Calu3 (cell line): ENCODE measurements around the gene CIPC. TPM values are rescaled to one million over a fixed set of nuclear protein-coding genes. Genes with fewer than 3 reads are reported as not detected.

ENCODE experiments used
- BruUV-seq: library from RNA; stranded (reverse); fragments of 400-500 nt; replicated peaks from 2 replicates; lab custom pipeline; 2021; lab: Mats Ljungman, UMichigan
- CTCF ChIA-PET: fragments of 300-600 bp; sonication (Branson Sonifier 250); formaldehyde crosslinking; loops from one replicate; lab custom pipeline; 2022; ENCODE audit warnings: antibody characterized with exemption; lab: Charles Lee
- DNase-seq: peaks from one replicate; pipeline ENCODE4 v3.0.0; 2022
- H3K27ac Mint-ChIP-seq: one replicate; pipeline ENCODE4 v1.8.0; 2022; ENCODE audit warnings: mixed read lengths; ENCODE audit not compliant: unreplicated experiment
- H3K27me3 Mint-ChIP-seq: one replicate; pipeline ENCODE4 v1.8.0; 2022; ENCODE audit warnings: mixed read lengths; ENCODE audit not compliant: unreplicated experiment
- H3K36me3 Mint-ChIP-seq: one replicate; pipeline ENCODE4 v1.8.0; 2022; ENCODE audit warnings: mild to moderate bottlenecking, moderate library complexity, mixed read lengths; ENCODE audit not compliant: insufficient read depth, unreplicated experiment
- H3K4me1 Mint-ChIP-seq: one replicate; pipeline ENCODE4 v1.8.0; 2022; ENCODE audit warnings: mild to moderate bottlenecking, low read depth, mixed read lengths; ENCODE audit not compliant: unreplicated experiment
- H3K4me3 Mint-ChIP-seq: one replicate; pipeline ENCODE4 v1.8.0; 2022; ENCODE audit warnings: mild to moderate bottlenecking, low read depth, moderate library complexity, mixed read lengths; ENCODE audit not compliant: unreplicated experiment
- H3K9me3 Mint-ChIP-seq: one replicate; pipeline ENCODE4 v1.8.0; 2022; ENCODE audit warnings: low read depth, mixed read lengths; ENCODE audit not compliant: unreplicated experiment
- intact Hi-C: fragments of 100-400 bp; cut with micrococcal nuclease; formaldehyde crosslinking; loops from one replicate; pipeline ENCODE4 v1.10.0; 2022; ENCODE audit not compliant: unreplicated experiment
- total RNA-seq: library from RNA; stranded (reverse); gene quantifications from 2 replicates; pipeline ENCODE4 v1.2.3, GENCODE V29; 2022
- TF ChIP-seq, protein P1 (sequence below): fragments of 200-600 bp; IDR thresholded peaks from one replicate; pipeline ENCODE4 v1.8.0; 2022; ENCODE audit warnings: antibody characterized with exemption; ENCODE audit not compliant: unreplicated experiment

The CIPC gene
- total RNA-seq, 1 experiment from 2014 or later = 16.5 TPM

DNA sequence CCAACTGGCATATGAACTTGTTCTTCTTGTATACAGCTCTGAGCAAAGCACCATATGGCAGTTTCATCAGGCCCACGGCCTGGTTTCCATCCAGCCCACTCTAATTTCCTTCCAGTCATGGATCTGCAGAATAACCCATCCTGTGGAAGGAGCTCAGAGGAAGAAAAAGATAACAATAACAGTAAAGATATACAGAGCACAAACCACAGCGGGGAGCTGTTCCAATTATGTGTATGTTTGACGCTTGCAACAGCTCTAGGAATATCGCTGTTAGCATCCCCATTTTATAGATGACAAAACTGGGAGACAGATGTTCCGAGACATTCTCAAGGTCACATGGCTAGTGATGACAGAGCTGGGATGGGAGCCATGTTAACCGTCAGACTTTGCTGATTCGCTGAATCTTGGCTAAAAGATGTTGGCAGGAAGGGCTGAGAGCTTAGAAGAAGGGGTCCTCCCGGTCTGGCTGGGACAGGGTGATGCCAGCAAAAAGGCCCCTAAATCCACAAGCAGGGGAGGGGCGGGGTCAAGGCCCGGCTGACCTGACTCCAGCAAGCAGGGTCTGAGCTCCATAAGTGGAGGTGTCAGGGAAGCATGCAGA, 34.4 kb upstream of the CIPC start:
- TF ChIP-seq, protein P1, sequence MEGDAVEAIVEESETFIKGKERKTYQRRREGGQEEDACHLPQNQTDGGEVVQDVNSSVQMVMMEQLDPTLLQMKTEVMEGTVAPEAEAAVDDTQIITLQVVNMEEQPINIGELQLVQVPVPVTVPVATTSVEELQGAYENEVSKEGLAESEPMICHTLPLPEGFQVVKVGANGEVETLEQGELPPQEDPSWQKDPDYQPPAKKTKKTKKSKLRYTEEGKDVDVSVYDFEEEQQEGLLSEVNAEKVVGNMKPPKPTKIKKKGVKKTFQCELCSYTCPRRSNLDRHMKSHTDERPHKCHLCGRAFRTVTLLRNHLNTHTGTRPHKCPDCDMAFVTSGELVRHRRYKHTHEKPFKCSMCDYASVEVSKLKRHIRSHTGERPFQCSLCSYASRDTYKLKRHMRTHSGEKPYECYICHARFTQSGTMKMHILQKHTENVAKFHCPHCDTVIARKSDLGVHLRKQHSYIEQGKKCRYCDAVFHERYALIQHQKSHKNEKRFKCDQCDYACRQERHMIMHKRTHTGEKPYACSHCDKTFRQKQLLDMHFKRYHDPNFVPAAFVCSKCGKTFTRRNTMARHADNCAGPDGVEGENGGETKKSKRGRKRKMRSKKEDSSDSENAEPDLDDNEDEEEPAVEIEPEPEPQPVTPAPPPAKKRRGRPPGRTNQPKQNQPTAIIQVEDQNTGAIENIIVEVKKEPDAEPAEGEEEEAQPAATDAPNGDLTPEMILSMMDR = no peak

DNA sequence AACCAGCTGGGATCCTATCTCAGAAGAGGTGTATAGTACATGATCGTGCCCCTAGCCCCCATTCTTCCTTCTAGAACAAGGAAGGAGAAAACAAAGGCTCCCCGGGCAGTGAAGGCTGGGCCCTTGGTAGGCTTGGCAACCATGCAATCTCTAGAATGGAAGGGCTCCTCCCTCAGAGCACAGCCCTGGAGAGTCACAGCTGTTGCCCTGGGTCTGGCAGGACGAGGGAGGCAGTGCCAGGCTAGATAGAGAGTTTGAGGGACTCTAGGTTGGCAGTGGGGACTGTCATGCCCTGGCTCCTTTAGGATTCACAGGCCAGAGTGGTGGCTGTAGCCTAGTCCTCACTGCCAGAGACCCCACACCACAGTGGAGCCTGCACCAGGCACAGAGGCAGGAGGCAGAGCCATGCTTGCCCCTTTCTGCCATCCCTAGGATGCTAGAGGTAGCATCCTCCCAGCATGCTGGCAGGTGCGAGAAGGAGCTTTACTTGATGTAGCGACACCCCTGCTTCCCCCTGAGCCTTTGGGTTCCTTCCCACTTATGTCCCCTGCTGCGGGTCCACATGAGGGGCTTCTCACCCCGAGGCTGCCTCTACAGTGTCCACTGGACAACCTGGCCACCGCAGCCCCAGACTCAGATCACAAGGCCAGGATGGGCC, 33.4 kb upstream of the CIPC start:
- CTCF ChIA-PET = interaction anchor here (0.5 to 1.3 kb wide), 3 partner anchors 41 to 117 kb away, joined by 3 read pairs; no protein-coding TSS in a partner anchor
- H3K27me3 Mint-ChIP-seq = no peaks in the 10 kb centered on the region
- DNase-seq = no peak
- H3K4me1 Mint-ChIP-seq = peaks cover 17% of the 10 kb centered on the region
- intact Hi-C loops = no loop called here
- no peak overlapping the region for H3K4me3 Mint-ChIP-seq
- BruUV-seq = no TSS peak
- H3K9me3 Mint-ChIP-seq = no peaks in the 10 kb centered on the region
- TF ChIP-seq, protein P1 = no peak
- no peak overlapping the region for H3K27ac Mint-ChIP-seq
- no peaks in the 10 kb centered on the region for H3K36me3 Mint-ChIP-seq

More for the DNA sequence above, 34.4 kb upstream of the CIPC start:
- H3K36me3 Mint-ChIP-seq = no peaks in the 10 kb centered on the region
- BruUV-seq = no TSS peak
- H3K27ac Mint-ChIP-seq = no peak overlapping the region
- no peak for DNase-seq
- CTCF ChIA-PET = interaction anchor here (0.5 to 1.3 kb wide), 5 partner anchors 35 to 145 kb away, joined by 3 read pairs; no protein-coding TSS in a partner anchor
- no peaks in the 10 kb centered on the region for H3K9me3 Mint-ChIP-seq
- H3K4me3 Mint-ChIP-seq = no peak overlapping the region
- H3K27me3 Mint-ChIP-seq = no peaks in the 10 kb centered on the region
- intact Hi-C loops = no loop called here
- peaks cover 24% of the 10 kb centered on the region for H3K4me1 Mint-ChIP-seq

DNA sequence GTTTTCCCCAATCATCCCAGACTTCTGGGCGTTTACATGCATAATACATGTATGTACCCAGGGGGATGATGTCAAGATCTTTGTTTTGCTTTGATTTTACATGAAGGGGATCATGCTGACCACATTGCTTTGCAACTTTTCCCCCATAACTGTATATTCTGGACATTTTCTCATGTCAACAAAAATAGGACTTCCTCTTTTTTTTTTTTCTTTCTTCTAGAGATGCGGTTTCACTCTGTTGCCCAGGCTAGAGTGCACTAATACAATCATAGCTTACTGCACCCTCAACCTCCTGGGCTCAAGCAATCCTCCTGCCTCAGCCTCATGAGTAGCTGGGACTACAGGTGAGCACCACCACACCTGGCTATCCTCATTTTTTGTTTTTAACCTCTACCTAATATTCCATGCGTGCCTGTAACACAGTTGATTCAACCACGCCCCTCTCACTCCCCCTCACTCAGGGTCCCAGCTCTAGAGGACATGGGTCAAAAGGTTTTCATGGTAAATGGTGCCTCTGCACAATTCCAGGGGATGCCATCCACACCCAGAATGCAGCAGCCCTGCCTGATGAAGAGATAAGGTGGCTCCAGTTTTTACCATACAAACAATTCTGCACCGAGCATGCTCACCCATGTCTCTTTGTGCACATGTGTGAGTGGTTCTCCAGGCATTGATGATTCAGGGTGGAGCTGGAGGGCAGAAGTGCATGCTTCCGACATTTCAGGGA, 32.0 kb upstream of the CIPC start:
- peaks cover 4% of the 10 kb centered on the region for H3K36me3 Mint-ChIP-seq
- H3K4me3 Mint-ChIP-seq = no peak overlapping the region
- CTCF ChIA-PET = no interaction called here
- no peak for DNase-seq
- no peak overlapping the region for H3K27ac Mint-ChIP-seq
- H3K27me3 Mint-ChIP-seq = no peaks in the 10 kb centered on the region
- H3K4me1 Mint-ChIP-seq = peaks cover 16% of the 10 kb centered on the region
- intact Hi-C loops = no loop called here
- no peaks in the 10 kb centered on the region for H3K9me3 Mint-ChIP-seq
- BruUV-seq = no TSS peak
- TF ChIP-seq, protein P1 = no peak

DNA sequence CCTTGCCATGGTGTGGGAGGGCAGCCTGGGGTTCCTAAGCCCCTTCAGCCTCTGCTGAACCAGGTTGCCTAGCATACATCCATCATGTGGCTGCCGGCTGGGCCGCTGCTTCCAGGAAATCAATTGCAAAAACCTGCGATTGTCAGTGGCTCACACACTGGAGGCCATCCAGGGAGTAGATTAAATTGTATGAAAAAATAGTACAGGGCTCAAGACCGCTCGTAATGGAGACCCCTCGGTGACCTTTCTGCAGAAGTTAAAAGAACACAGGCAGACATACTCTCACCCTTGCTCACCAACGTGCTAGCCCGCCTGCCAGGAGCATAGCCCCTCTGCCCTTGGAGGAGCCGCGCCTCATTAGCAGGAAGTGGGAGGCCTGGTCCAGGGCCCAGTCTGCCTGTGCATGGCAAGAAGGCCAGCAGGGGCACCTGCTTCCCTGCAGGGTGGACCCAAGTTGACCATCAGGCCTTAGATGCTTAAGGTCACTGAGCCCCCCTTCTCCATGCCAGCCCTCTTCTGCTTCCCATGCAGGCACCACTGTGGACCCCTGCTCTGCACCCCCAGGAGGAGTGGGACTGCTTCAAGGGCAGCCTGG, 31.4 kb upstream of the CIPC start:
- TF ChIP-seq, protein P1 = no peak
- no TSS peak for BruUV-seq
- no peaks in the 10 kb centered on the region for H3K27me3 Mint-ChIP-seq
- no peak overlapping the region for H3K27ac Mint-ChIP-seq
- peaks cover 4% of the 10 kb centered on the region for H3K36me3 Mint-ChIP-seq
- no peak for DNase-seq
- CTCF ChIA-PET = interaction anchor here (0.7 to 5.9 kb wide), 2 partner anchors 8 to 190 kb away, joined by 5 to 63 read pairs; no protein-coding TSS in a partner anchor
- H3K4me1 Mint-ChIP-seq = peaks cover 19% of the 10 kb centered on the region
- H3K4me3 Mint-ChIP-seq = no peak overlapping the region
- no peaks in the 10 kb centered on the region for H3K9me3 Mint-ChIP-seq
- intact Hi-C loops = no loop called here
